ENCODE measurements around the gene DHDH.

DHDH gene

GRCh38 chr19:48994035-48994386 is 60.5 kb downstream of the DHDH start:
- TF ChIP-seq CTCF (IDR thresholded peaks at IDR 0.05) = no peak
- DNase-seq = no peak
- H3K36me3 Mint-ChIP-seq (ENCODE audit: low read depth) = peaks cover 18% of the 10 kb centered on the region
- H3K4me1 Mint-ChIP-seq = peaks cover 43% of the 10 kb centered on the region
- H3K4me3 Mint-ChIP-seq = peak overlapping the region; percentile 98
- H3K9me3 Mint-ChIP-seq = no peaks in the 10 kb centered on the region
- H3K27ac Mint-ChIP-seq = peak overlapping the region; percentile 96
- H3K27me3 Mint-ChIP-seq (ENCODE audit: low read depth, poor library complexity) = no peaks in the 10 kb centered on the region
